Effector memory CD8-positive, alpha-beta T cell (primary cell): ENCODE data around the gene ZNF524.

Experiments
- ATAC-seq: fragments of 150-1000 bp; cut with Tn5 transposase; replicated peaks from 2 replicates; pipeline ENCODE4 v1.10.0; 2021; ENCODE audit warnings: mild to moderate bottlenecking, moderate library complexity
- DNase-seq, 3 experiments: peaks; one replicate each; pipeline ENCODE4 v3.0.0; 2021
- H3K27ac Mint-ChIP-seq, 2 donors: one replicate each; pipeline ENCODE4 v1.8.0; 2022; ENCODE audit warnings: mild to moderate bottlenecking in 2 of 2, mixed read lengths in 2 of 2, moderate library complexity in 2 of 2
- H3K27me3 Mint-ChIP-seq, 2 donors: one replicate each; pipeline ENCODE4 v1.8.0; 2022; ENCODE audit warnings: mixed read lengths in 2 of 2
- H3K36me3 Mint-ChIP-seq: one replicate; pipeline ENCODE4 v1.8.0; 2022; ENCODE audit warnings: mild to moderate bottlenecking, moderate library complexity, mixed read lengths; ENCODE audit not compliant: insufficient read depth
- H3K4me1 Mint-ChIP-seq, 2 donors: one replicate each; pipeline ENCODE4 v1.8.0; 2022; ENCODE audit warnings: low read depth in 2 of 2, mixed read lengths in 2 of 2
- H3K4me3 Mint-ChIP-seq, 2 donors: one replicate each; pipeline ENCODE4 v1.8.0; 2022; ENCODE audit warnings: mild to moderate bottlenecking in 2 of 2, mixed read lengths in 2 of 2, moderate library complexity in 2 of 2
- H3K9me3 Mint-ChIP-seq, 2 donors: one replicate each; pipeline ENCODE4 v1.8.0; 2022; ENCODE audit warnings: mixed read lengths in 2 of 2

The ZNF524 gene

GRCh38 chr19:55640043-55640576 is 40.0 kb downstream of the ZNF524 start:
- Mint-ChIP-seq H3K27me3 (no peaks in the 10 kb centered on the region), H3K27ac (peak overlapping the region; percentile 79), H3K9me3 (peaks cover 0 to 2% of the 10 kb centered on the region in 2 donors), H3K4me3 (peak overlapping the region; percentile 69 to 76), H3K4me1 (peaks cover 62 to 67% of the 10 kb centered on the region in 2 donors), H3K36me3 (peaks cover 46% of the 10 kb centered on the region)
- ATAC-seq (peak; percentile 54), DNase-seq (peak; percentile 60 to 73 (median 66))

DNA sequence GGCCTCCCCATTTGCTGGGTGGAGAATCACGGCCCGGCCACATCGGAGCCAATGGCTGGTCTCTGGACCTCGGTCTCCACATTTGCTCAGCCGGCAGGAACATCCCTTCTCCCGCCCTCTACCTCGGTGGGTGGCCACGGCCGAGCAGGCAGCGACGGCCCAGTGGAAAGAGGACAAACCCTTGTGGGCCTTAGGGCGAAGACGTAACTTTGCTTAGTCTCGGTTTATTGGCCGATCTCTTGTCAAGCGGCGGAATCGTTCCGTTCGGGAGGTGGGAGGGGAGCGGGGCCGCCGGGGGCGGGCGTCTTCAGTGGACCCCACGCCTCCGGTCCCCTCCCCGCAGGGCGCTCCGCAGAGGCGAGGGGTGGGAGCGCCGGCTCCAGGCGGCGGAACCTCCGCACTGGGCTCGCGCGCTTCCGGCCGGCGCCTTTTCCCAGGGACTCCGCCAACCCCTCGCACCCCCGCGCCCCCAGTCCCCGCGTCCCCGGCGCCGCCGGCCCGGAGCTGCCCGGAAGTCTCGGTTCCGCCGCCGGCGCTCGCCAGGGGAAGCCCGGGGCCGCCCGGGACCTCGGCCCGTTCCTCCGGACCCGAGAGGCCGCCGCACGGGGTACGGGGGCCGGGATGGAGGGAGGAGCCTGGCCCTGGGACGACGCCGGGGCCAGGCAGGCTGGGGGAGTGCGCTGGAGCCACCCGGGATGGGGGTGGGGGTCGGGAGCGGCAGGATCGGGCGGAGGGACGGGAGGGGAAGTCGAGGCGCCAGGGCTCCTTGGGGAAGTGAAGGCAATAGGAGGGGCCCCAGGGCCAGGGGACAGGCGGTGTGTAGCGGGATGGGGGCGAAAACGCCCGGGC is 40.7 kb downstream of the ZNF524 start, which contains the start of gene ZNF580:
Gene ZNF580, plus strand, starts transcription at position 426 of the 849 bp plus-strand sequence. CDS start 1,507 bp downstream, outside the sequence.
- Mint-ChIP-seq H3K27ac (peak within 1 kb of the TSS; percentile 83 to 87), H3K4me1 (peaks cover 56 to 62% of the 10 kb centered on the region in 2 donors), H3K36me3 (peaks cover 41% of the 10 kb centered on the region), H3K9me3 (peaks cover 0 to 2% of the 10 kb centered on the region in 2 donors), H3K4me3 (peak within 1 kb of the TSS; percentile 84 to 93), H3K27me3 (no peaks in the 10 kb centered on the region)
- ATAC-seq (peak; percentile 18), DNase-seq (peak in 2 of 3 experiments; percentile 34 to 38)

DNA sequence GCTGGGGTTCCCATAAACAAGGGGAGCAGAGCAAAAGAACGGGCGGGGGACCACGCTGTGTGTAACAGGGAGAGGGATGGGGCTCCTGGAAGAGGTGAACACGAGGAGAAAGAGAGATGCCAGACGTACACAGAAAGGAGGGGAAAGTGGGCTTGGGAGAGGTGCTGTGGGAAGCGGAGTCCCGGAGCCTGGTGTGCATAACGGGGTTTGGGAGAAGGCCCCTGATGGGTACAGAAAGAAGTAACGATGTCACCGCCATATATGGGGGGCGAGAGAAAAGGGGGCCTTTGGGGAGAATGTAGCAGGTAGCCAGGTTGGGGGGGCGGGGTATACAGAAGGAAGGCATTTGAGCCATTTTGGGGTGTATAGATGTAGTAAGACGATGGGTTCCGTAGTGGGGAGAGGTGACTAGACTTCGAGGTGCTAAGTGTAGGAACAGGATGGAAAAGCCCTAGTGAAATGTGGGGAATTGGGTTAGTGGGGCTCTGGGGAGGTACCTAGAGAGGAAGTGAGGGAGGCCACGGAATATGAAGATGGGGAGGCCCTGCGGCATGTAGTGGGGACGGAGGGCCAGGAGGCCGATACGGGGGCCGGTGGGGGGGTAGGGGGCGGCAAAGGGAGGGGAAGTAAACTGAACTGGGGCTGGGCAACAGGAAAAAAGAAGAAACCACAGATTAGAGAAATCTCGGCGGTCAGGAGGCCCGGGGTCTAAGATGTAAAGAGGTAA is 41.5 kb downstream of the ZNF524 start:
- H3K4me3 Mint-ChIP-seq: peak overlapping the region; percentile 84 to 93
- H3K27ac Mint-ChIP-seq: peak overlapping the region; percentile 83 to 87
- DNase-seq (no peak), ATAC-seq (peak; percentile 22)
- peaks cover 0 to 2% of the 10 kb centered on the region in 2 donors for H3K9me3 Mint-ChIP-seq
- peaks cover 45% of the 10 kb centered on the region for H3K36me3 Mint-ChIP-seq
- H3K4me1 Mint-ChIP-seq: peaks cover 48 to 54% of the 10 kb centered on the region in 2 donors
- H3K27me3 Mint-ChIP-seq: no peaks in the 10 kb centered on the region

- H3K27me3 Mint-ChIP-seq: no peaks in the 10 kb centered on the region
- H3K36me3 Mint-ChIP-seq: peaks cover 41% of the 10 kb centered on the region
- H3K4me1 Mint-ChIP-seq: peaks cover 44 to 51% of the 10 kb centered on the region in 2 donors
- H3K9me3 Mint-ChIP-seq: peaks cover 0 to 2% of the 10 kb centered on the region in 2 donors
- DNase-seq (no peak), ATAC-seq (peak; percentile 13)
- peak overlapping the region; percentile 87 to 91 for H3K27ac Mint-ChIP-seq
- H3K4me3 Mint-ChIP-seq: peak overlapping the region; percentile 84 to 93
These were observed 42.3 kb downstream of the ZNF524 start for GRCh38 chr19:55642153-55643002.

DNA sequence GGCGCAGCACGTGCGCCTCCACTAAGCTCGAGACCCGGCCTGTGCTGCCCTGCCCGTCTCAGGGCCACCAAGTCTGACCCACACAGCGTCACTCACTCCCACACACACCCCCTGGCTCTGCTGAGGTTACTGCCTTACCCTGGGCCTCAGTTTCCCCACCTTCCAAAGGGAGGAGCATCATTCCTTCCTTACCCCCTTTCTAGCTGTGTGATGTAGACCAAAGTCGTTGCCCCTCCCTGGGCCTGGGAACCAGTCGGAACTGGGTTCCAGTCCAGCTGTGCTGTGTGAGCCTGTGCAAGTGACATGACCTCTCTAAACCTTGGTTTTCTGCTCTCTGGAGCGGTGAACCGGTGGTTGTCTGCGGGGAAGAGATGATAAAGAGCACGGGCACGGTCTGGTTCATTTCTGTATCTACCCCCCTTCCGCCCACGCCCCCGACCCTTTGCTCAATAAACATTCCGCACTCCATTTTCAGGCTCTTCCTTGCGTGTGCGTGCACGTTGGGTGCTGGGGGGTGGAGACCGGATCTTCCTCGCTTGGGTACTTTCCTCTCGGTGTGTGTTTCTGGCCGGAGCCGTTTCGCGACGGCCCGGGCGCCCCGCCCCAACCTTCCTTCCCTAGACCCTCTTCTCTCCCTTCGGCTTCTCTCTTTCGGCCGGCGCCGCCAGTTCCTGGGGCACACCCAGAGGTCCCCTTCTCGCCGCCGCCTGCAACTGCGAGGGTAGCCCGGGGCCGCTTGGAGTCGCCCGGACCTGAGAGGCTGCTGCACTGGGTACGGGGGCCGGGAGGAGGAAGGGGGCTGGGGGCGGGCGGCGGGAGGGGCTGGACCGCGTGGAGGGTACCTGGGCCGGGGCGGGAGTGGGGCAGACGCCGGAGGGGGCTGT is 43.2 kb downstream of the ZNF524 start, which contains the start of gene ZNF581:
Gene ZNF581, plus strand, starts transcription at position 647 of the 884 bp plus-strand sequence. CDS start 923 bp downstream, outside the sequence.
- peak within 1 kb of the TSS; percentile 84 to 93 for H3K4me3 Mint-ChIP-seq

GRCh38 chr19:55643887-55644176 is 43.7 kb downstream of the ZNF524 start:
- Mint-ChIP-seq H3K4me1 (peaks cover 44 to 45% of the 10 kb centered on the region in 2 donors), H3K36me3 (peaks cover 40% of the 10 kb centered on the region)
- no peak for ATAC-seq

More for the DNA sequence above, 43.2 kb downstream of the ZNF524 start, which contains the start of gene ZNF581:
- Mint-ChIP-seq H3K9me3 (peaks cover 0 to 2% of the 10 kb centered on the region in 2 donors), H3K27me3 (no peaks in the 10 kb centered on the region), H3K4me1 (peaks cover 41 to 42% of the 10 kb centered on the region in 2 donors), H3K36me3 (peaks cover 37% of the 10 kb centered on the region), H3K27ac (peak within 1 kb of the TSS; percentile 87 to 91)
- DNase-seq (peak; percentile 69 to 76 (median 70)), ATAC-seq (peak; percentile 55)

GRCh38 chr19:55644191-55644833 is 44.2 kb downstream of the ZNF524 start:
- H3K4me1 Mint-ChIP-seq: peaks cover 41 to 42% of the 10 kb centered on the region in 2 donors
- peak overlapping the region; percentile 84 to 91 for H3K27ac Mint-ChIP-seq
- no peak for ATAC-seq
- no peak for DNase-seq
- H3K36me3 Mint-ChIP-seq: peaks cover 38% of the 10 kb centered on the region
- peaks cover 0 to 7% of the 10 kb centered on the region in 2 donors for H3K27me3 Mint-ChIP-seq
- H3K4me3 Mint-ChIP-seq: peak overlapping the region; percentile 84 to 93
- no peaks in the 10 kb centered on the region for H3K9me3 Mint-ChIP-seq

More at GRCh38 chr19:55643887-55644176, 43.7 kb downstream of the ZNF524 start:
- H3K27ac Mint-ChIP-seq: peak overlapping the region; percentile 84 to 91
- peaks cover 0 to 2% of the 10 kb centered on the region in 2 donors for H3K9me3 Mint-ChIP-seq
- H3K27me3 Mint-ChIP-seq: peaks cover 0 to 3% of the 10 kb centered on the region in 2 donors
- DNase-seq: no peak
- peak overlapping the region; percentile 84 to 93 for H3K4me3 Mint-ChIP-seq

DNA sequence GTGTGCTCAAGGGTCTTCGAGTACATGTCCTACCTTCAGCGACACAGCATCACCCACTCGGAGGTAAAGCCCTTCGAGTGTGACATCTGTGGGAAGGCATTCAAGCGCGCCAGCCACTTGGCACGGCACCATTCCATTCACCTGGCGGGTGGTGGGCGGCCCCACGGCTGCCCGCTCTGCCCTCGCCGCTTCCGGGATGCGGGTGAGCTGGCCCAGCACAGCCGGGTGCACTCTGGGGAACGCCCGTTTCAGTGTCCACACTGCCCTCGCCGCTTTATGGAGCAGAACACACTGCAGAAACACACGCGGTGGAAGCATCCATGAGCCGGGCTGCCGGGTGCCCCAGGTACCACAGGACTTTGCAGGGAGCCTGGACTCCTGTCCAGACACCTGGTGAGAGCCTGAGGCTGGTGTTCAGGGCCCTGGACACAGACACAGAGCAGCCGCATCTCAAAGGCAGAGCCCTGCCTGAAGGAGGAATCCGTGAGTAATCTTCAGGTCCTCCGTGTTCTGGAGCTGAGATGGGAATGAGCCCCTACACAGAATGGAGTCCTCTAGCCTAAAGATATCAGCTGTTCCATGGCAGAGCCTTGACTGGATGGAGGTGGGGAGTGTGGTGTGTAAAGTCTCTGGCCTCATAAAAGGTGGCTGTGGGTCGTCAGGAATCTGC is 44.9 kb downstream of the ZNF524 start:
- no peak for ATAC-seq
- no peak for DNase-seq
- Mint-ChIP-seq H3K4me3 (peak overlapping the region; percentile 84 to 93), H3K36me3 (peaks cover 38% of the 10 kb centered on the region), H3K9me3 (no peaks in the 10 kb centered on the region), H3K27me3 (peaks cover 0 to 14% of the 10 kb centered on the region in 2 donors), H3K27ac (peak overlapping the region; percentile 84 to 91), H3K4me1 (peaks cover 41 to 45% of the 10 kb centered on the region in 2 donors)

GRCh38 chr19:55645512-55645881 is 45.4 kb downstream of the ZNF524 start:
- Mint-ChIP-seq H3K36me3 (peaks cover 32% of the 10 kb centered on the region), H3K27me3 (peaks cover 0 to 15% of the 10 kb centered on the region in 2 donors), H3K4me3 (peak overlapping the region; percentile 37 to 48), H3K4me1 (peaks cover 36 to 42% of the 10 kb centered on the region in 2 donors), H3K27ac (no peak overlapping the region), H3K9me3 (no peaks in the 10 kb centered on the region)
- DNase-seq (no peak), ATAC-seq (no peak)

- Mint-ChIP-seq H3K27ac (no peak overlapping the region), H3K9me3 (no peaks in the 10 kb centered on the region), H3K36me3 (peaks cover 30% of the 10 kb centered on the region), H3K4me1 (peaks cover 25 to 32% of the 10 kb centered on the region in 2 donors), H3K27me3 (peaks cover 0 to 15% of the 10 kb centered on the region in 2 donors), H3K4me3 (peak overlapping the region; percentile 61 to 71)
- ATAC-seq: no peak
- DNase-seq: no peak
These were observed 47.0 kb downstream of the ZNF524 start for GRCh38 chr19:55646889-55647731.
